OCI-LY1 (cell line): ENCODE measurements around the gene NKX2-2.

Experiments used
- H2AFZ ChIP-seq: fragments of 200-600 bp; sonication (generic), shearing (Covaris generic); 2 replicates; pipeline ENCODE4 v1.6.0; 2014; ENCODE audit warnings: antibody characterized with exemption, mild to moderate bottlenecking, low read length
- H3F3A ChIP-seq: fragments of 200-600 bp; sonication (generic), shearing (Covaris generic); 2 replicates; pipeline ENCODE4 v1.6.0; 2014; ENCODE audit warnings: mild to moderate bottlenecking, antibody characterized with exemption, low read length, moderate library complexity; ENCODE audit not compliant: insufficient read depth
- H3K27ac ChIP-seq: fragments of 200-600 bp; sonication (generic); 2 replicates; pipeline ENCODE4 v1.5.1; 2014; ENCODE audit warnings: low read length, mixed run types, mild to moderate bottlenecking, low read depth; ENCODE audit not compliant: poor library complexity, severe bottlenecking
- H3K27me3 ChIP-seq: fragments of 200-600 bp; sonication (generic); 2 replicates; pipeline ENCODE4 v1.6.0; 2014; ENCODE audit warnings: antibody characterized with exemption, mild to moderate bottlenecking, low read length, moderate library complexity; ENCODE audit not compliant: insufficient read depth
- H3K36me3 ChIP-seq: fragments of 200-600 bp; sonication (generic); 2 replicates; pipeline ENCODE4 v1.6.1; 2014; ENCODE audit warnings: mild to moderate bottlenecking, antibody characterized with exemption, low read length, moderate library complexity, mixed read lengths; ENCODE audit not compliant: insufficient read depth
- H3K4me1 ChIP-seq: fragments of 200-600 bp; sonication (generic); 2 replicates; pipeline ENCODE4 v1.5.1; 2014; ENCODE audit warnings: mild to moderate bottlenecking, low read length, moderate library complexity; ENCODE audit not compliant: insufficient read depth, severe bottlenecking
- H3K4me2 ChIP-seq: fragments of 200-600 bp; sonication (generic), shearing (Covaris generic); 2 replicates; pipeline ENCODE4 v1.6.1; 2014; ENCODE audit warnings: low read length
- H3K4me3 ChIP-seq: fragments of 200-600 bp; sonication (generic); 2 replicates; pipeline ENCODE4 v1.5.1; 2014; ENCODE audit warnings: low read length, low read depth, mild to moderate bottlenecking, mixed read lengths; ENCODE audit not compliant: poor library complexity, severe bottlenecking
- H3K79me2 ChIP-seq: fragments of 200-600 bp; shearing (Covaris generic); 2 replicates; pipeline ENCODE4 v1.6.1; 2016; ENCODE audit warnings: mixed run types, low read length, mixed read lengths; ENCODE audit not compliant: insufficient read depth
- H3K9ac ChIP-seq: fragments of 200-600 bp; sonication (generic), shearing (Covaris generic); 2 replicates; pipeline ENCODE4 v1.6.1; 2014; ENCODE audit warnings: mild to moderate bottlenecking, low read length, mixed read lengths
- H3K9me2 ChIP-seq: fragments of 200-600 bp; sonication (generic), shearing (Covaris generic); 2 replicates; pipeline ENCODE4 v1.6.1; 2014; ENCODE audit warnings: low read depth, mild to moderate bottlenecking, low read length, mixed read lengths
- H3K9me3 ChIP-seq: fragments of 200-600 bp; shearing (Covaris generic); 2 replicates; pipeline ENCODE4 v1.6.1; 2014; ENCODE audit warnings: low read length, mixed read lengths
- H4K20me1 ChIP-seq: fragments of 200-600 bp; sonication (generic), shearing (Covaris generic); 2 replicates; pipeline ENCODE4 v1.6.0; 2016; ENCODE audit warnings: mild to moderate bottlenecking, low read length; ENCODE audit not compliant: insufficient read depth
- CTCF ChIP-seq: fragments of 200-600 bp; sonication (generic), shearing (Covaris generic); IDR thresholded peaks from 2 replicates; pipeline ENCODE4 v1.5.1; 2017; ENCODE audit warnings: mild to moderate bottlenecking, antibody characterized with exemption, low read length, moderate library complexity, mixed read lengths
- EZH2 ChIP-seq: fragments of 200-600 bp; sonication (generic), shearing (Covaris generic); IDR thresholded peaks from 2 replicates; pipeline ENCODE4 v1.8.0; 2017; ENCODE audit warnings: borderline replicate concordance, mixed run types, mild to moderate bottlenecking, antibody characterized with exemption, low read length, moderate library complexity, mixed read lengths

The NKX2-2 gene

GRCh38 chr20:21548390-21549035, 34.6 kb upstream of the NKX2-2 start:
- peak overlapping the region; percentile 96 for H3K27ac ChIP-seq
- H3K36me3 ChIP-seq: no peaks in the 10 kb centered on the region; the same call in 1 of the 2 replicates
- H3K9ac ChIP-seq: peak overlapping the region; percentile 42; the same call in 1 of the 2 replicates
- H3K9me3 ChIP-seq: no peaks in the 10 kb centered on the region
- H3F3A ChIP-seq: no peaks in the 10 kb centered on the region; the same call in 1 of the 2 replicates
- TF ChIP-seq CTCF (no peak), EZH2 (no peak)
- H3K4me2 ChIP-seq: peak overlapping the region; percentile 59
- no peaks in the 10 kb centered on the region for H3K9me2 ChIP-seq
- no peaks in the 10 kb centered on the region for H4K20me1 ChIP-seq
- 0 out of 2 replicates have a peak, but pooled peaks cover 6% of the 10 kb centered on the region for H3K27me3 ChIP-seq
- H2AFZ ChIP-seq: no peak overlapping the region
- peak overlapping the region; percentile 32 for H3K4me3 ChIP-seq
- H3K4me1 ChIP-seq: peaks cover 49% of the 10 kb centered on the region
- H3K79me2 ChIP-seq: no peaks in the 10 kb centered on the region

- no peak overlapping the region for H2AFZ ChIP-seq
- no peak overlapping the region for H3K4me3 ChIP-seq
- no peaks in the 10 kb centered on the region for H4K20me1 ChIP-seq
- TF ChIP-seq CTCF (no peak), EZH2 (no peak)
- no peaks in the 10 kb centered on the region; the same call in 1 of the 2 replicates for H3K36me3 ChIP-seq
- H3K9ac ChIP-seq: no peak overlapping the region
- H3K79me2 ChIP-seq: no peaks in the 10 kb centered on the region
- H3F3A ChIP-seq: no peaks in the 10 kb centered on the region; the same call in 1 of the 2 replicates
- peaks cover 49% of the 10 kb centered on the region for H3K4me1 ChIP-seq
- H3K4me2 ChIP-seq: no peak overlapping the region
- no peaks in the 10 kb centered on the region for H3K9me2 ChIP-seq
- peak overlapping the region; percentile 96 for H3K27ac ChIP-seq
- H3K27me3 ChIP-seq: no peaks in the 10 kb centered on the region
- no peaks in the 10 kb centered on the region for H3K9me3 ChIP-seq
Observed at GRCh38 chr20:21546355-21546754, 32.5 kb upstream of the NKX2-2 start.

- Histone ChIP-seq H4K20me1 (no peaks in the 10 kb centered on the region), H3F3A (no peaks in the 10 kb centered on the region), H3K4me2 (no peak overlapping the region), H3K27ac (no peak overlapping the region), H3K9ac (no peak overlapping the region), H3K9me2 (no peaks in the 10 kb centered on the region), H3K9me3 (no peaks in the 10 kb centered on the region), H3K79me2 (no peaks in the 10 kb centered on the region), H2AFZ (no peak overlapping the region), H3K36me3 (no peaks in the 10 kb centered on the region), H3K4me1 (peaks cover 28% of the 10 kb centered on the region), H3K4me3 (no peak overlapping the region), H3K27me3 (no peaks in the 10 kb centered on the region)
- TF ChIP-seq EZH2 (no peak), CTCF (no peak)
Observed at GRCh38 chr20:21539512-21539911, 25.6 kb upstream of the NKX2-2 start.
